Kidney (tissue), 14 donors: ENCODE measurements around the gene FAM156A. TPM values are rescaled to one million over a fixed set of nuclear protein-coding genes. Genes with fewer than 3 reads are reported as not detected.
"Not testable (repeated sequence)": the region's sequence is repeated elsewhere in the genome, so short reads cannot be mapped to it uniquely, and the experiment has no call there.

Source experiments
- DNase-seq, 5 donors: peaks; one replicate each; pipeline ENCODE4 v3.0.0-alpha.2; 2013 to 2020
- FAIRE-seq: peaks from 2 replicates; lab custom pipeline; 2012; peaks lifted over from hg19 to GRCh38; lab: Jason Lieb, UNC
- H3K27ac ChIP-seq, 2 donors: one replicate each; pipeline ENCODE4 v1.7.0; 2013; ENCODE audit warnings: low read depth in 2 of 2, low read length in 2 of 2, inconsistent platforms in 1 of 2
- H3K27me3 ChIP-seq: one replicate; pipeline ENCODE4 v1.7.1; 2013; ENCODE audit warnings: low read length, inconsistent platforms; ENCODE audit not compliant: control insufficient read depth, insufficient read depth
- H3K36me3 ChIP-seq, 3 donors: one replicate each; pipeline versions ENCODE4 v1.7.0 to v1.7.1; 2013; ENCODE audit warnings: low read length in 3 of 3, control low read depth in 1 of 3, inconsistent platforms in 1 of 3; ENCODE audit not compliant: insufficient read depth in 3 of 3, control insufficient read depth in 2 of 3
- H3K4me1 ChIP-seq, 3 donors: one replicate each; pipeline versions ENCODE4 v1.7.0 to v1.7.1; 2013; ENCODE audit warnings: low read length in 3 of 3, inconsistent platforms in 1 of 3, low read depth in 1 of 3; ENCODE audit not compliant: control insufficient read depth in 2 of 3, insufficient read depth in 2 of 3
- H3K4me3 ChIP-seq, 3 donors: one replicate each; pipeline versions ENCODE4 v1.7.0 to v1.8.1; 2013; ENCODE audit warnings: low read length in 3 of 3, control low read depth in 1 of 3, inconsistent platforms in 1 of 3
- H3K9ac ChIP-seq, 3 donors: one replicate each; pipeline versions ENCODE4 v1.7.0 to v1.7.1; 2013; ENCODE audit warnings: low read length in 3 of 3, control low read depth in 1 of 3, inconsistent platforms in 1 of 3
- H3K9me3 ChIP-seq, 3 donors: one replicate each; pipeline versions ENCODE4 v1.7.0 to v1.7.1; 2013; ENCODE audit warnings: low read length in 3 of 3, control low read depth in 1 of 3, inconsistent platforms in 1 of 3; ENCODE audit not compliant: control insufficient read depth in 2 of 3, insufficient read depth in 1 of 3
- CTCF ChIP-seq: IDR thresholded peaks from 3 replicates; pipeline ENCODE4 v1.5.1; 2012; ENCODE audit warnings: mild to moderate bottlenecking, moderate library complexity, borderline replicate concordance; ENCODE audit not compliant: insufficient read depth; ENCODE audit errors: extremely low read depth
- intact Hi-C: fragments of 100-400 bp; cut with DNase I; formaldehyde crosslinking; loops from one replicate; pipeline ENCODE4 v1.11.1; 2022
- polyA plus RNA-seq: library from polyadenylated mRNA; stranded (reverse); fragments of 350-450 nt; fragmentation: Illumina TruSeq; extraction: RNeasy Lipid Tissue Mini Kit (QIAGEN cat#74804); gene quantifications from one replicate; pipeline ENCODE4 v1.2.3, GENCODE V29; 2014; ENCODE audit warnings: low read depth, low replicate concordance; ENCODE audit not compliant: insufficient read depth
- total RNA-seq: library from RNA; stranded (reverse); fragmentation: NEBNext Ultra II Directional; extraction: Animal tissue kit (Norgen Biotek cat#: 25700); gene quantifications from one replicate; pipeline ENCODE4 v1.2.1, GENCODE V29; 2021
- donor health status: control.
- donor health status: control.
- donor health status: control.
- donor health status: control.
- donor health status: control.
- donor health status: DM: yes; HTN: yes; CAD: no.
- donor health status: Normal renal cell carcinoma (clear cell type).

FAM156A gene
- total and polyA plus RNA-seq, 2 donors from 2014 or later: 9.9 to 20.5 TPM

- FAIRE-seq (no peak), DNase-seq (no peak)
- Histone ChIP-seq H3K4me1 (peaks cover 0 to 6% (median 0%) of the 10 kb centered on the region in 3 donors), H3K27me3 (peaks cover 3% of the 10 kb centered on the region), H3K36me3 (no peaks in the 10 kb centered on the region), H3K4me3 (no peak overlapping the region), H3K27ac (no peak overlapping the region), H3K9ac (no peak overlapping the region), H3K9me3 (no peaks in the 10 kb centered on the region)
- TF ChIP-seq CTCF: no peak
- intact Hi-C loops: no loop called here
Observed at GRCh38 chrX:52990848-52991247, 32.5 kb upstream of the FAM156A start.

GRCh38 chrX:52990011-52990631 is 31.8 kb upstream of the FAM156A start:
- H3K4me3 ChIP-seq, H3K27ac ChIP-seq, H3K27me3 ChIP-seq, H3K9ac ChIP-seq, H3K9me3 ChIP-seq, H3K36me3 ChIP-seq, FAIRE-seq, H3K4me1 ChIP-seq, intact Hi-C loops: not testable (repeated sequence)
- TF ChIP-seq CTCF: peak; percentile 50
- DNase-seq: peak in 4 of 5 donors; percentile 43 to 67 (median 58)

GRCh38 chrX:52988985-52989917 is 30.9 kb upstream of the FAM156A start:
- H3K27ac ChIP-seq: no peak overlapping the region
- H3K9ac ChIP-seq: no peak overlapping the region
- H3K9me3 ChIP-seq: no peaks in the 10 kb centered on the region
- H3K27me3 ChIP-seq: peaks cover 2% of the 10 kb centered on the region
- intact Hi-C loops: no loop called here
- H3K36me3 ChIP-seq: no peaks in the 10 kb centered on the region
- H3K4me3 ChIP-seq: no peak overlapping the region
- DNase-seq (no peak), FAIRE-seq (no peak)
- TF ChIP-seq CTCF: no peak
- peaks cover 0 to 6% (median 0%) of the 10 kb centered on the region in 3 donors for H3K4me1 ChIP-seq
